Esophagus muscularis mucosa (tissue), 4 donors: ENCODE results near the gene CPD. TPM values are rescaled to one million over a fixed set of nuclear protein-coding genes. Genes with fewer than 3 reads are reported as not detected.

Source experiments
- DNase-seq: peaks from one replicate; pipeline ENCODE4 v3.0.0-alpha.2; 2017; ENCODE audit errors: extremely low spot score
- H3K27ac ChIP-seq, 4 donors: fragments of 200-600 bp; sonication (generic); replicated peaks in 1 of 4; 1 replicate in 3 of 4; 2 replicates in 1 of 4; pipeline ENCODE4 v1.5.1; 2016 to 2019; ENCODE audit warnings: mild to moderate bottlenecking in 1 of 4
- H3K27me3 ChIP-seq, 4 donors: fragments of 200-600 bp; sonication (generic); one replicate each; pipeline versions ENCODE4 v1.5.1 to v1.6.0; 2016 to 2019
- H3K36me3 ChIP-seq, 4 donors: fragments of 200-600 bp; sonication (generic); one replicate each; pipeline ENCODE4 v1.5.1; 2016 to 2019
- H3K4me1 ChIP-seq, 4 donors: fragments of 200-600 bp; sonication (generic); one replicate each; pipeline ENCODE4 v1.5.1; 2016 to 2019
- H3K4me3 ChIP-seq, 4 donors: fragments of 200-600 bp; sonication (generic); 1 replicate in 2 of 4; 2 replicates in 2 of 4; pipeline ENCODE4 v1.5.1; 2016 to 2019; ENCODE audit warnings: mild to moderate bottlenecking in 4 of 4, moderate library complexity in 1 of 4
- H3K9me3 ChIP-seq, 4 donors: fragments of 200-600 bp; sonication (generic); 1 replicate in 3 of 4; 2 replicates in 1 of 4; pipeline ENCODE4 v1.5.1; 2016 to 2019
- CTCF ChIP-seq, 3 experiments: fragments of 200-600 bp in 2 of 3; fragments of 450-650 bp in 1 of 3; sonication (generic) in 2 of 3; IDR thresholded peaks; one replicate each; pipeline ENCODE4 v1.5.1; 2017 to 2019; ENCODE audit warnings: antibody characterized with exemption in 3 of 3, mild to moderate bottlenecking in 2 of 3, moderate library complexity in 1 of 3
- EP300 ChIP-seq: sonication (generic); formaldehyde crosslinking; IDR thresholded peaks from one replicate; pipeline ENCODE4 v1.6.1; 2017; ENCODE audit warnings: antibody characterized with exemption
- POLR2A ChIP-seq: fragments of 450-650 bp; IDR thresholded peaks from one replicate; pipeline ENCODE4 v1.6.1; 2017; ENCODE audit warnings: antibody characterized with exemption, moderate library complexity, mild to moderate bottlenecking, low read depth
- POLR2AphosphoS5 ChIP-seq, 2 donors: sonication (generic); formaldehyde crosslinking; IDR thresholded peaks; one replicate each; pipeline ENCODE4 v1.6.1; 2017; ENCODE audit warnings: antibody characterized with exemption in 2 of 2
- WGBS: methylation state at CpG from one replicate; pipeline ENCODE4 v1.1.5; 2018; 5-methylcytosine and 5-hydroxymethylcytosine counted together
- intact Hi-C: fragments of 100-400 bp; cut with DNase I; formaldehyde crosslinking; loops from one replicate; pipeline ENCODE4 v1.15.1; 2023
- total RNA-seq, 4 donors: library from RNA; depleted of rRNA; stranded (reverse); fragments of >200 nt; gene quantifications; one replicate each; pipeline versions ENCODE4 v1.1.0 to v1.2.1, GENCODE V29; 2016

CPD gene
- total RNA-seq, 4 donors from 2014 or later: 67.0 to 141 (median 95.1) TPM

GRCh38 chr17:30475206-30475605 is 96.5 kb downstream of the CPD start:
- no peaks in the 10 kb centered on the region for H3K9me3 ChIP-seq
- WGBS: 90% methylated on average over 2 of the region's 2 CpGs
- no peak for DNase-seq
- peaks cover 20 to 43% (median 34%) of the 10 kb centered on the region in 4 donors for H3K4me1 ChIP-seq
- no peak for TF ChIP-seq EP300
- TF ChIP-seq POLR2A: no peak
- no peak for TF ChIP-seq POLR2AphosphoS5 (IDR thresholded peaks at IDR 0.05)
- TF ChIP-seq CTCF (IDR thresholded peaks at IDR 0.05): no peak
- no peak overlapping the region for H3K27ac ChIP-seq
- peaks cover 6 to 14% (median 8%) of the 10 kb centered on the region in 4 donors for H3K36me3 ChIP-seq
- no peak overlapping the region for H3K4me3 ChIP-seq
- intact Hi-C loops: loop anchor here (10.0 kb wide), 2 partner anchors 130 to 240 kb away; no protein-coding TSS in a partner anchor
- H3K27me3 ChIP-seq: no peaks in the 10 kb centered on the region

- intact Hi-C loops: loop anchor here (10.0 kb wide), 2 partner anchors 132 to 238 kb away; no protein-coding TSS in a partner anchor
- Histone ChIP-seq H3K27ac (peak overlapping the region; percentile 92 to 96 (median 96)), H3K9me3 (no peaks in the 10 kb centered on the region), H3K36me3 (peaks cover 10 to 29% (median 22%) of the 10 kb centered on the region in 4 donors), H3K27me3 (no peaks in the 10 kb centered on the region), H3K4me3 (peak overlapping the region; percentile 90 to 97 (median 94)), H3K4me1 (peaks cover 20 to 48% (median 37%) of the 10 kb centered on the region in 4 donors)
- WGBS: 11% methylated on average over 7 of the region's 7 CpGs
- TF ChIP-seq POLR2AphosphoS5 (IDR thresholded peaks at IDR 0.05) (no peak), POLR2A (no peak), CTCF (IDR thresholded peaks at IDR 0.05) (no peak), EP300 (no peak)
- DNase-seq: no peak
Observed at GRCh38 chr17:30476726-30477082, 98.0 kb downstream of the CPD start.

- Histone ChIP-seq H3K27me3 (no peaks in the 10 kb centered on the region), H3K9me3 (no peaks in the 10 kb centered on the region), H3K4me3 (peak within 1 kb of the TSS; percentile 90 to 97 (median 94)), H3K27ac (peak within 1 kb of the TSS; percentile 92 to 96 (median 96)), H3K36me3 (peaks cover 10 to 34% (median 25%) of the 10 kb centered on the region in 4 donors), H3K4me1 (peaks cover 21 to 45% (median 36%) of the 10 kb centered on the region in 4 donors)
- peak; percentile 98 for DNase-seq
- TF ChIP-seq POLR2A (no peak), EP300 (no peak), POLR2AphosphoS5 (IDR thresholded peaks at IDR 0.05) (peak; percentile 65 to 95), CTCF (IDR thresholded peaks at IDR 0.05) (peak; percentile 82 to 87 (median 83))
- WGBS: under 1% methylated on average over 29 of the region's 37 CpGs
- intact Hi-C loops: loop anchor here (10.0 kb wide), 2 partner anchors 132 to 238 kb away; no protein-coding TSS in a partner anchor
Observed at GRCh38 chr17:30477083-30477773, 98.5 kb downstream of the CPD start, which contains the start of gene GOSR1. TSS of gene GOSR1 (plus strand) at chr17:30477408. CDS start at chr17:30477434, 26 bp downstream.

GRCh38 chr17:30477774-30478115 is 99.0 kb downstream of the CPD start:
- peak overlapping the region; percentile 90 to 97 (median 94) for H3K4me3 ChIP-seq
- H3K4me1 ChIP-seq: peaks cover 24 to 40% (median 32%) of the 10 kb centered on the region in 4 donors
- intact Hi-C loops: loop anchor here (10.0 kb wide), 2 partner anchors 133 to 237 kb away; no protein-coding TSS in a partner anchor
- peaks cover 10 to 39% (median 28%) of the 10 kb centered on the region in 4 donors for H3K36me3 ChIP-seq
- DNase-seq: no peak
- H3K27me3 ChIP-seq: no peaks in the 10 kb centered on the region
- TF ChIP-seq CTCF (IDR thresholded peaks at IDR 0.05): no peak
- TF ChIP-seq POLR2AphosphoS5 (IDR thresholded peaks at IDR 0.05): no peak
- TF ChIP-seq EP300: no peak
- no peak for TF ChIP-seq POLR2A
- no peaks in the 10 kb centered on the region for H3K9me3 ChIP-seq
- peak overlapping the region; percentile 92 to 96 (median 96) for H3K27ac ChIP-seq
- 1% methylated on average over 9 of the region's 9 CpGs for WGBS
